Mesendoderm (in vitro differentiated cells): Measurements from ENCODE around the gene TSSC4. TPM values are rescaled to one million over a fixed set of nuclear protein-coding genes. Genes with fewer than 3 reads are reported as not detected.

Source experiments
- small RNA-seq: library from polyadenylated mRNA; stranded (forward); fragments of <200 nt; extraction: miRNeasy Mini kit (QIAGEN cat#:217004); gene quantifications from one replicate; pipeline ENCODE3, GENCODE V24; 2013; ENCODE audit not compliant: insufficient read depth

The TSSC4 gene

Small RNA genes lying within 50 kb of the gene (small RNA-seq; reads per million reads assigned to genes)
- gene RF00019: not detected
